GM19035 (cell line): ENCODE results near the gene TAF1B.

Experiments used
- ATAC-seq: cut with Tn5 transposase; IDR thresholded peaks from one replicate; pipeline ENCODE4 v1.9.1; 2021; ENCODE audit not compliant: unreplicated experiment

TAF1B gene

DNA sequence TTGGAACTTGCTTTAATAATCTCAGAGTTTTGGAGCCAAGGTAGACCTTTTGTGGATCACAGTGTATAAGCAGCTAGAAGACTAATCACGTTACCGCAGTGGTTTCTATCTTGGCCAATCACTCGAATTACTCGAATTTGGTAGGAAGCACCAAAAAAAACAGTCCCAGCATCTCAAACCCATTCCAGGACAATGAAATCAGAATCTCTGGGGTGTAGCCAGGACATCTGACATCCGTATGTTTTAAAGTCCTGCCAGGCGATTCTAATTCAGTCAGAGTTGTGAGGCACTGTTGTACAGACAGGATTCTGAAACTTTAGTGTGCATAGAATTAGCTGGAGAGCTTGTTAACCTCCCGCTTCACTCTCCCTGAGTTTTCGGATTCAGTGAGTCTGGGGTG, 139.0 kb downstream of the TAF1B start:
- ATAC-seq, result no peak

DNA sequence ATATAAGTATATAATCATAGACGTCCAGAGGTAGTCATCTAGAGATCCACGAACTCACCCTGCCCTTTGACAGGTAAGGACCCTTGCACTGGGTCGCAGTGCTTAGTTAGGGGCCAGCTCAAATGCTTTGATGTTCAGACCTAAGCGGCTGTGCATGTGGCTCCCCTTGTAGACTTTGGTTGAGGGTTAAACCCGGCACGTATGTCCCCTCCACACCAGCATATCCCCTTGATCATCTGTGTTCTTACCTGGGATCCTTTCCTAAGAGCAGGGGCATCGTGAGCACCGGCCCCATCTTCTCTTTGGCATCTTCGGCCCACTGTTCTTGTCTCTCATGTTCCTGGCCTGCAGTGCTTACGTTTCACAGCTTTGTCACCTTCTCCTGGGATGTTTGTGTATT, 139.6 kb downstream of the TAF1B start:
- no peak for ATAC-seq

DNA sequence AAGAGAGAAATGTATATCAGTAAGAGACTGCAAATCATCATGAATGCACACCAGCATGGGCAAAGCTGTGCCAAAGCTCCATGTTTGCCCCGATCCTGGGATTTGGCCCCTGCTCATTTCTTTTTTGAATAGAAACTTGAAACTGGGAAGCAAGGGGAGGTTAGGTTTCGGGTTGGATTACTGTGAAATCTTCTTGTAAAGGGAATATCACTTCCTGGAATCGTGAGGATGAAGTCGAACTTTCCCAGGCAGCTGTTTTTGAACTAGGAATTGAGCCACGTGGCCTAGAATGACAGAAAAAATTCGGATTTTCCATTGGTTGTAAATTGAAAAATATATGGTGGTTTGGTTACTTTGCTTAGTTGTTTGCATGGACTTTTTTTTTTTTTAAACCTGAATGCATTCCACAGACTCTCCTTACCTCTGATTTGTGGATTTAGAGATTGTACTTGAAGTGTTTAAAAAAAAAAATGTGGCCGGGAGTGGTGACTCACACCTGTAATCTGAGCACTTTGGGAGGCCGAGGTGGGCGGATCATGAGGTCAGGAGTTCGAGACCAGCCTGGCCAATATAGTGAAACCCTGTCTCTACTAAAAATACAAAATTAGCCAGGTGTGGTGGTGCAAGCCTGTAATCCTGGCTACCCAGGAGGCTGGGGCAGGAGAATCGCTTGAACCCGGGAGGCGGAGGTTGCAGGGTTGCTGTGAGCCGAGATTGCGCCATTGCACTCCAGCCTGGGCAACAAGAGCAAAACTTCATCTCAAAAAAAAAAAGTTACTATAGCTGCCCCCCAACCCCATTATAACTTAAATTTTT, 140.3 kb downstream of the TAF1B start:
- ATAC-seq, result no peak
